Upper lobe of left lung (tissue), 4 donors: Measurements from ENCODE around the gene AKR1C1.

ENCODE experiments used
- CTCF ChIP-seq, 6 experiments: fragments of 450-650 bp in 4 of 6; fragments of 200-600 bp in 2 of 6; sonication (generic) in 2 of 6; IDR thresholded peaks; one replicate each; pipeline ENCODE4 v1.5.1; 2016 to 2019; ENCODE audit warnings: antibody characterized with exemption in 6 of 6
- POLR2A ChIP-seq, 4 donors: fragments of 450-650 bp; IDR thresholded peaks; one replicate each; pipeline ENCODE4 v1.5.1; 2016 to 2017; ENCODE audit warnings: antibody characterized with exemption in 4 of 4, mild to moderate bottlenecking in 2 of 4
- POLR2AphosphoS5 ChIP-seq, 2 donors: sonication (generic); formaldehyde crosslinking; IDR thresholded peaks; one replicate each; pipeline ENCODE4 v1.5.1; 2017; ENCODE audit warnings: antibody characterized with exemption in 2 of 2

- TF ChIP-seq CTCF (IDR thresholded peaks at IDR 0.05), result no peak
- no peak for TF ChIP-seq POLR2AphosphoS5 (IDR thresholded peaks at IDR 0.05)
- TF ChIP-seq POLR2A (IDR thresholded peaks at IDR 0.05), result no peak
These were observed 21.5 kb upstream of the AKR1C1 start for GRCh38 chr10:4941540-4942330.
